HG02981 (cell line): ENCODE data around the gene FBXL4.

Experiments
- ATAC-seq: cut with Tn5 transposase; IDR thresholded peaks from one replicate; pipeline ENCODE4 v1.9.1; 2021; ENCODE audit warnings: mild to moderate bottlenecking, moderate library complexity; ENCODE audit not compliant: unreplicated experiment

Gene FBXL4

GRCh38 chr6:98887650-98888049 is 60.1 kb downstream of the FBXL4 start:
- no peak for ATAC-seq

GRCh38 chr6:98885330-98885729 is 62.4 kb downstream of the FBXL4 start:
- no peak for ATAC-seq

- peak; percentile 98 for ATAC-seq
Observed at GRCh38 chr6:98880486-98880885, 67.3 kb downstream of the FBXL4 start.

- ATAC-seq = no peak
Observed at GRCh38 chr6:98877250-98877649, 70.5 kb downstream of the FBXL4 start.

DNA sequence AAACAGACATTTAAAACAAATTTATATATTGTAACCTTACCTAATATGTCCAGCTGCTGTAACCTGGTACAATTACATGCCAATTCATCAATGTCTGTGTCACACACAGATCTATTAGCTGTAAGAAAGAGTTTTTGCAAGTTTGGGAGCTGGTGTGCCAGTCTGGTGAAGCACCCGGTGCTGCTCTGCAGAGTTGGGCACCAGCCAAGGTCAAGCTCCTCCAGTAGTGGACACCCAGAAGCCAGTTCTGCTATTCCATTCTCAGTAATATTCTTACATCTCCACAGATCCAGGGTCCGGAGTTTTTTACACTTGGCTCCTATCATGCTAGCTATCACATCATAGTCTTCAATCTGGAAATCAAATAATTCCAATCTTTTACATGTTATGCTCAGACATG is 72.4 kb downstream of the FBXL4 start:
- no peak for ATAC-seq

- ATAC-seq = no peak
Observed at GRCh38 chr6:98871821-98872220, 75.9 kb downstream of the FBXL4 start.

DNA sequence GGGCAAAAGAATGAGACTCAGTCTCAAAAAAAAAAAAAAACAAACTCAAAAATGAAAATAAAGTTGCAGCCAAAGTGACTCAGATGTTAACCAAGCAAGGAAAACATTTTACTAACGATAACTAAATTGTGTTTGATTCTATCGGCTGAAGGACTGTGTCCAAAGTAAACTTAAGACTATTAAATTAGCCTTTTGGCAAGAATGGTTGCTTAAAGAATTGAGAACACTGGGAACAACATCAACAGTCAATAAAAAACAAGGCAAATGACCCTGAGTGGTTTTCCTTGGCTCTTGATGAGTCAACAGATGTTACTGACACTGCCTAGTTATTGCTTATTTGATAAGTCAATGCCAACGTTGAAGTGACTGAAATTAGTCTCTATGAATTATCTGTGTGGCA is 76.7 kb downstream of the FBXL4 start:
- ATAC-seq = no peak

GRCh38 chr6:98864497-98864896 is 83.2 kb downstream of the FBXL4 start:
- no peak for ATAC-seq

DNA sequence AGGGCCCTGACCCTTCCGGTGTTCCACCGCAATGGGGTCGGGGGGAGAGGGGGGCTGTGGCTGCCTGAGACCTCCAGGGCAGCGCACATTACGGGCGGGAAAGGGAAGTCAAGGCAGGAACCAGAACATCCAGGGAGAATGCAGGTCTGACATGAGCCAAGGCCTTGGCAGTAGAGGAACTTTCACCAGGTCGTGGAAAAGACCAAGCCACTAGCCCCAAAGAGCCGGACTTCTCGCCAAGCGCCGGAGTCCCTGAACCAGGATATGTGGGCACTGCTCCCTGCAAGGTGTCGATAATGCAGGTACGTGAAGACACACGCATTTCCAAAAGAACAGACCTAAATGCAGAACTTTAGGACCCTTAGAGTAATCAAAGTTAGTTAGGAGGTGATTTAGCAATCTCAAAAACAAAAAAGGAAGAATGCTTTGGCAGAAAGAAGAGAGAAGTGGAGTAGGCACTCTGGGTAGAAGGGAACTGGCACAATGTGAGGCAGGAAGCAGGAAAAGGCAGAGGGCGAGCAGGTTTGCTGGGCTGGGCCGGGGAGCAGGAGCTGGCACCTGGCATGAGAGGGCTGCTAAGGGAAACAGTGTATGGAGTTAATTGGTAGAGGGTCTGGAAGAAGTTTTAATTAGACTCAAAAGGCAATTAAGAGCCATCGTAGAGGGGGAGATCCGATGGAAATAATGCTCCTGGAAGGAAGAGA is 99.1 kb downstream of the FBXL4 start:
- no peak for ATAC-seq

DNA sequence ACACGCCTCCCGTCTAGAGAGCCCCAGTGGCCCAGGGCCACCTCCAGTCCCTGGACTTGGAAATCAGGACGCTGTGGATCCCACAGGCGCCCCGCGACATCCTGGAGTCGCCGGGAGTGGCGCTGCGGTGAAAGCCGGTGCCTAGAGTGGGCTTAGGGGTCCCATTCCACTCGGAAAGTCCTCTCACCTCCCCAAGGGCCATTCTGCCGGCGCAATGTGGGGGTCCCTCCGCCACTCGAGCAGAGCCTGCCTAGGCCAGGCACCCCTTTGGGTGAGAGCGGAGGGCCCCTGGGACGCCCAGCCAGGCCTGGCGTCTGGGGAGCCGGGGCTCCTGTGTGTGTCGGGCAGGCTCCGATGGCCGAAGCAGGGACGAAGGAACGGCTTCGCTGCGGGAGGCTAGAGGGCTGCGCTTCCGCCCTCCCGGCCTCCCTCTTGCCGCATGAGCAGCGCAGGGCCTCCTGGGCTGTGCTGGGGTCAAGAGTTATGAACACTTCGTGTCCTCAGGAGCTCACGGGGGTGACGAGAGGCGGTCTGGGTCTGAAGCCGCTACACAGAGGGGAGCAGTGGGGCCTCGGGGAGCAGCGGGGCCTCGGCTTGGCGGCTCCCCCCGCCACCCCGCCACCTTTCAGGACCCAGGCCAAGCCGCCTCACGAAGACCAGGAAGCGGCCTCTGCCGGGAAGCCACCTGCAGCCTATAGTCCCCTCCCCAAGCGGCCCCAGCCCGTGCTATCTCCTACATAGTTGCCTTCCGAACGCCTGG is 99.8 kb downstream of the FBXL4 start:
- ATAC-seq = peak; percentile 50

DNA sequence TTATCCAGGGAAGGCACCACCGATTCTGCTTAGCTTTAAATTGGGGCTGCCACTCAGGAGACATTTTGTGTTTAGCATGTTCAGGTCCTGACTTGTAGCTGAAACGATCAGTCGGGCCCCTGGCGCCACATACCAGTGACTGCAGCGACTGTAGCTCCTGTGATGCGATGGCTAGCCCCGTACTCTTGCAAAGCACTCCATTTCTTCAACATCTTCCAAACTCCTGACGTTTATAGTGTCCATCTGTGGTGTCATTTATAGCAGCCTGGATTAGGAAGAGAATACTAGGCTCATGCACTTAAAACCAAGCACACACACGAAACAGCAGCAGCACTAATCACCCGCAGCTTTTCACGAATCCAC is 100.3 kb downstream of the FBXL4 start:
- no peak for ATAC-seq

DNA sequence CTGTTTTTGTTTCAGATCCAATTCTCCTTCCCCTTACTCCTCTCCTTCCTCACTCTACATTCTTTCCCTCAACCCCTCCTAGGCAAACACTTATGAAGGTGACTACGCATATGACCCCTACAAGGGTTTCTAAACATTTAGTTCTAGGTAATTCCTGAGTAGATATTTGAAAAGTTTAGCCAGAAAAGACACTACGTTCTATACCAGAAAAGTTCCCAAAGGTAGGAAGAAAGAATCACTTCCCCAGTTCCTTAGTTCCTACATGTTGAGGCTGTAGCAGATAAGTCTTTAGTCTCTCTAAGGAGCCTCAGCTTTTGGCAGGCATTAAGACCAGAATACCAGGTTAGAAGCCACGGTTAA is 101.7 kb downstream of the FBXL4 start:
- no peak for ATAC-seq

GRCh38 chr6:98845211-98846020 is 102.3 kb downstream of the FBXL4 start:
- peak; percentile 44 for ATAC-seq

- ATAC-seq = no peak
Observed at GRCh38 chr6:98844244-98845210, 103.2 kb downstream of the FBXL4 start.

- ATAC-seq = no peak
Observed at GRCh38 chr6:98843271-98844243, 104.2 kb downstream of the FBXL4 start.

GRCh38 chr6:98842342-98843180 is 105.2 kb downstream of the FBXL4 start:
- ATAC-seq = no peak

GRCh38 chr6:98841621-98842341 is 106.0 kb downstream of the FBXL4 start:
- no peak for ATAC-seq

GRCh38 chr6:98840996-98841513 is 106.7 kb downstream of the FBXL4 start:
- no peak for ATAC-seq
